Lower leg skin (tissue), 3 donors: ENCODE data around the gene LRWD1.

Experiments
- POLR2A ChIP-seq, 2 donors: fragments of 450-650 bp; IDR thresholded peaks; one replicate each; pipeline ENCODE4 v1.6.1; 2016 to 2017; ENCODE audit warnings: antibody characterized with exemption in 2 of 2, mild to moderate bottlenecking in 1 of 2, moderate library complexity in 1 of 2
- TF ChIP-seq, protein P1 (sequence below), 3 donors: fragments of 450-650 bp; IDR thresholded peaks; one replicate each; pipeline ENCODE4 v1.5.1; 2016; ENCODE audit warnings: antibody characterized with exemption in 3 of 3, mild to moderate bottlenecking in 3 of 3, moderate library complexity in 2 of 3

DNA sequence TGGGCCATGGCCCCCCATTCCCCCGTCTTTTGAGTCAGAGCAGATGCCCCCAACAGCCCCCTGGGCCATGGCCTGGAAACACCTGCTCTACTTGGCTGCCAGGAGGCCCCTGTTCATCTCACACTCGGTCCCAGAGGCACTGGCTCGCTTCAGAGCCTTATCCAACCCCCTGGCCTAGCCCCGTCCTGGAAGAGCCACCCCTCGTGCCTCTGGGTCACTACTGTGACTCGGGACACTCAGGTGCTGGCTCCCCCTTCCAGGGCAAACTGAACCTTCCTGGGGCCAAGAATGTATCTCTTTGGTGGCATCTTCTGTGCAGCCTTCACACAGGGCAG lies 7.0 kb downstream of the LRWD1 start:
- TF ChIP-seq, protein P1, sequence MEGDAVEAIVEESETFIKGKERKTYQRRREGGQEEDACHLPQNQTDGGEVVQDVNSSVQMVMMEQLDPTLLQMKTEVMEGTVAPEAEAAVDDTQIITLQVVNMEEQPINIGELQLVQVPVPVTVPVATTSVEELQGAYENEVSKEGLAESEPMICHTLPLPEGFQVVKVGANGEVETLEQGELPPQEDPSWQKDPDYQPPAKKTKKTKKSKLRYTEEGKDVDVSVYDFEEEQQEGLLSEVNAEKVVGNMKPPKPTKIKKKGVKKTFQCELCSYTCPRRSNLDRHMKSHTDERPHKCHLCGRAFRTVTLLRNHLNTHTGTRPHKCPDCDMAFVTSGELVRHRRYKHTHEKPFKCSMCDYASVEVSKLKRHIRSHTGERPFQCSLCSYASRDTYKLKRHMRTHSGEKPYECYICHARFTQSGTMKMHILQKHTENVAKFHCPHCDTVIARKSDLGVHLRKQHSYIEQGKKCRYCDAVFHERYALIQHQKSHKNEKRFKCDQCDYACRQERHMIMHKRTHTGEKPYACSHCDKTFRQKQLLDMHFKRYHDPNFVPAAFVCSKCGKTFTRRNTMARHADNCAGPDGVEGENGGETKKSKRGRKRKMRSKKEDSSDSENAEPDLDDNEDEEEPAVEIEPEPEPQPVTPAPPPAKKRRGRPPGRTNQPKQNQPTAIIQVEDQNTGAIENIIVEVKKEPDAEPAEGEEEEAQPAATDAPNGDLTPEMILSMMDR (IDR thresholded peaks at IDR 0.05), result no peak
- TF ChIP-seq POLR2A (IDR thresholded peaks at IDR 0.05), result no peak
